HG02763 (cell line): ENCODE data around the gene SIRPB2.

ENCODE experiments used
- ATAC-seq: cut with Tn5 transposase; IDR thresholded peaks from one replicate; pipeline ENCODE4 v1.9.1; 2021; ENCODE audit warnings: mild to moderate bottlenecking, moderate library complexity; ENCODE audit not compliant: unreplicated experiment

The SIRPB2 gene

GRCh38 chr20:1443085-1443484 lies 48.1 kb downstream of the SIRPB2 start:
- no peak for ATAC-seq

GRCh38 chr20:1442304-1442703 lies 48.9 kb downstream of the SIRPB2 start:
- no peak for ATAC-seq

DNA sequence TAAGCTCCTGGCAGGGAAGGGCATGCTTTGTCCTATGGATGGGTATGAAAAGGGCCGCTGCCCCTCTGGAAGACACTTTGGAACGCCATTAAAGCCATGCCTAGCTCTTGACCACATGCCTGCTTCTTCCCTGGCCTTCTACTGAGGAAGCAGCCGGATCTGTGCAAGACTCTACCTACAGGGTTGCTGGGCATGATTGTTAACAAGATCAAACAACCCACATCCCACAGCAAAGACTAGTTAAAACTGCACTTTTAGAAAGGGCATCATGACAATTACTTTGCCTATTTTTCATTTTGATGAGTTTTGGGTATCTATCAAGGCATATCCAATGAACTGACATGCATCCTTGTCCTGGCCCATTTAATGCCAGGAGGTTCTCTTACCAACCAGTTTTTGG lies 50.1 kb downstream of the SIRPB2 start:
- ATAC-seq, result no peak

DNA sequence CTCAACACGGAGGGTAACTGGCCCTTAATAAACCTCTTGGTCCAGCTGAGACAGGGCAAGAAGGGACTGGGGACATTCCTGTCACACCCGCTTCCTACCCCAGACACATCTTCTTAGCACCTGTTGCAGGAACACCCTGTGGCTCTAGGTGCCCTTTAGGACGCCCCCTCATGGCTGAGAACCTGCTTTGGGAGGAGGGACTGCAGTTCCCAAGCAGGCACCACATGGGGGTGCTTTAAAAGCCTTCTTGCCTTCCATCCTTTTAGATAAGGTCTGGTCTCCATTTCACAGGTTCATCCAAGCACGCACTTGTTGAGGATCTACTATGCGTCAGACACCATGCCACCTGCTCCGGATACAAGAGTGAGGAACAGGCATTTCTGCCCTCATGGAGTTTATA lies 51.2 kb downstream of the SIRPB2 start:
- ATAC-seq, result no peak

DNA sequence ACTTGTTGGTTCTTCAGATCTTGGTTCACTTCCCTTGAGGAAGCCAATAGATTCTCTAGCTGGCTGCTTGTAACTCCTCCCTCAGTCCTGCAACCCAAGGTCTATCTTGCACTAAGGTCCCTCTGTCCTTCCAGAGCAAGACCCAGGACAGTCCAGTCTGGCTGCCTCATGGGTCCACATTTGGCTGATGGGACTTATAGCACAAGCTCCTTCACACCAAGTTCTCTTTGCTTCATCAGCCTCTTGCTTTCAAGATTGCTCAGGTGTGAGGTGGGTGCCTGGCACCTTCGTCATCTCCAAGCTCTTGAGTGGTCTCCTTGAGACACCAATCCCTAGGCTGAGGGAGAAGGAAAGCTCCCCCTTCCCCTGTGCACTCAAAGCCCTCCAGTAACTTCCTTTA lies 52.9 kb downstream of the SIRPB2 start:
- ATAC-seq, result no peak

DNA sequence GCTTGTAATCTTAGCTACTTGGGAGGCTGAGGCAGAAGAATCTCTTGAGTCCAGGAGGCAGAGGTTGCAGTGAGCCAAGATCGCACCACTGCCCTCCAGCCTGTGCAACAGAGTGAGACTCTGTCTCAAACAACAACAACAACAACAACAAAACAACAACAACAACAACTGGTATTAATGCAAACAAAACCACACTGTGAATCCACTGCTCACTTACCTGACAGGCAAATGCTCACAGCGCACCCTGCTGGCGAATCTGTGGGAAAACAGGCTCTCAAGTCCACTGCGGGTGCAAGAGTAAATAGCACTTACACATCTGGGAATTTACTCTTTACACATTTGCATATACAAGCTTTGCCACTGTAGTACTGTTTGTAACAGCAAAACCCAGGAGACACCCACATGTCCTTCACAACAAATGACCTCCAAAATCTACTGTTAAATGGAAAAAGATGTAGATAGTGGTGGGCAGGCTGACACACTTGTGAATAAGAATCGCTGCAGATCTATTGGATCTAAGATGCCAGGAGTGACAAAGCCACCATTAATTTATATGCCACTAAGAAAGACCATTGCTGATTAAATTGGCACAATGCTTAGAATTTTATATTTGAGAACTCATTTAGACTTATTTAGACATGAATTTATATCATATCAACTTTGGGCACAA lies 53.9 kb downstream of the SIRPB2 start:
- ATAC-seq, result peak; percentile 41

GRCh38 chr20:1436263-1436662 lies 55.0 kb downstream of the SIRPB2 start:
- no peak for ATAC-seq

DNA sequence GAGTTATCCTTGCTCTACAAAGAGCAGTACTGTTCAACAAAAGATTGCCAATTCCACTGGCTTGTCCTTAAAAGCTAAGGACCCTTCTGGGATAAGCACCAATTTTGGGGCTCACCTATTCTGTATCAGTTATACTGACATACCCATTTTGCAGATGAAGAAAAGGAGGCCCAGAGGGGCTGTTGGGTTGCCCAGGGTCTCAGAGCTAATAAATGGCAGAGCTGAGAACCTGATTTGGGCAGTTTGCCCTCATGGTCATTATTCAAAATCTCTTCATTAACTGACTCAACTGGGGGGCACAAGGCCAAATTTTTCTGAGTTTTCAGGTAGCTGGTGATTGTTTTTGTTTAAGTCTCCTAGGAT lies 55.9 kb downstream of the SIRPB2 start:
- no peak for ATAC-seq

DNA sequence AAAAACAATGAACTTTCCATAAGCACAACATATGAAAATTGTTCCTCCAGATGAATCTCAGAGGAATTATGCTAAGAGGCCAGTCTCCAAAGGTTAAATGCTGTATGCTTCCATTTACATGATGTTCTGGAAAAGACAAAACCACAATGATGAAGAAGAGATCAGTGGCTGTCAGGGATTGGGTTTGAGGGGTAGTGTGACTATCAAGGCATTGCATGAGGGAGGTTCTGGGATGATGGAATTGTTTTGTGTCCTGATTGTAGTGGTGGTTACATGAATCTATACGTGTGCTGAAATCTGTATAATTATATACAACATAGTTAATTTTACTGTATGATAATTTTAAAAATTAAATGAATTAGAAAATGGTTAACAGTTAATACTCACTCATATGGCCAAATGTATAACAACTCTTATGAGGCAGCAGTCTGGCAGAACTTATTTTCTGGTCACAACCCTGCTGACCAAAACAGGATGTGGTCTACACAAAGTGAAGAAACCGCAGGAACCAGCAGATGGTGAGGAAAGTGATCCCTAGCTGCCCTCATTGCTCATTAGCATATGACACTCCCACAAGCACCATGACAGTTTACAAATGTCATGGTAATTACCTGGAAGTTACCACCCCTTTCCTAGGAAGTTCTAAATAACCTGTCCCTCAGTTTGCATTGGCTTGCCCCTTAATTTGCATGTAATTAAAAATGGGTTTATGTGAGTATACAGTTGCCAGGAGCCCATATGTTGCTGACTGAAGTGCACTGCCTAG lies 56.5 kb downstream of the SIRPB2 start:
- peak; percentile 88 for ATAC-seq

GRCh38 chr20:1431158-1431557 lies 60.1 kb downstream of the SIRPB2 start:
- ATAC-seq, result no peak

GRCh38 chr20:1430004-1430451 lies 61.2 kb downstream of the SIRPB2 start:
- no peak for ATAC-seq

DNA sequence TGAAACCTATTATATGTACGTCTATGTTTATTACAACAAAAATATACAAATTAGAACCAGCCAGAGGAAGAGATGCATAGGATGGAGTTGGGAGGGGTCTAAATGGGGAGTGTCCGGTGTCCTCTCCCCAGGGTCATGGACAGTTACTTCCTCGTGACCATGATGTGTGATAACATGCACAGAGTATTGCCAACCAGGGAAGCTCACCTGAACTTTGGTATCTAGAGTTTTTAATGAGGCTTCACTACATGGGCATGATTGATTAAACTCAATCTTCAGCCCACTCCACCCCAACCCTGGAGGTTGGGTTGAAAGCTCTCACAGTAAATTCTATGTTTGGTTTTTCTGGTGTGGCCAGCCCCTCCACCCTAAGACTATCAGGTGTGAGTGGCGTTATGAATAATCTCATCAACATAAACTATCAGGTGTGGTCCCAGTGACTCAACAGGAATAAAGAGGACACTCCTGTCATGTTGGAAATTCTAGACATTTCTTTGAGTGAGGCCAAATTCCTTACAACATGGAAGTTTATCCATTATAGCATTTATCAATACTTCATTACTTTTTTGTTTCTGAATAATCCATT lies 62.0 kb downstream of the SIRPB2 start:
- ATAC-seq, result no peak

DNA sequence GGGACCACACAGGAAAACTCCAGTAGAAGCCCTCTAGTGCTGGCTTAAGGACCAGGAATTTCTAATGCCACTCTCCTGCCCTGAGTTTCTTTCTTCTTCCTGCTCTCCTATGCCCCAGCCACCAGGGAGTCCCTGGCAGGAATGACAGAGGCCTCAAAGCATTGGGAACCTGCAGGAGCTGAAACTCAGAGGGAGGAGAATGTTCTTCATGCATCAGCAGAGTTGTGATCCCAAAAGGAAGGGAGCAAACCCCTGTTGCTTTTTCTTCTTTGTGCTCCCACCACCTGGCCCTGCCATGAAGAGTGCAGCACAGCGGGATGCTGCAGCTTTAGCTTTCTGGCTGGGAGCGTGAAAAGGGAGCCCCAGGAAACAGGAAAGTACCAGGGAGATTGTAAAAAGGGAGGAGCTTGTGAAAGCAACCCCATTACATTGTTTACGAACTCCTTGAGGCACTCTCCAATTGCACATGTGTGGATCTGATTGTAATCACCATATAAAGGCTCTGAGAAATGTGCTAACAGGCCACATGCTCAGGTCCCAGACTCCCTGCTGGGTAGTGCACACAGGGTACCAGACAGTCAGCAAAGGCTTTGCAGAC lies 63.7 kb downstream of the SIRPB2 start:
- no peak for ATAC-seq

DNA sequence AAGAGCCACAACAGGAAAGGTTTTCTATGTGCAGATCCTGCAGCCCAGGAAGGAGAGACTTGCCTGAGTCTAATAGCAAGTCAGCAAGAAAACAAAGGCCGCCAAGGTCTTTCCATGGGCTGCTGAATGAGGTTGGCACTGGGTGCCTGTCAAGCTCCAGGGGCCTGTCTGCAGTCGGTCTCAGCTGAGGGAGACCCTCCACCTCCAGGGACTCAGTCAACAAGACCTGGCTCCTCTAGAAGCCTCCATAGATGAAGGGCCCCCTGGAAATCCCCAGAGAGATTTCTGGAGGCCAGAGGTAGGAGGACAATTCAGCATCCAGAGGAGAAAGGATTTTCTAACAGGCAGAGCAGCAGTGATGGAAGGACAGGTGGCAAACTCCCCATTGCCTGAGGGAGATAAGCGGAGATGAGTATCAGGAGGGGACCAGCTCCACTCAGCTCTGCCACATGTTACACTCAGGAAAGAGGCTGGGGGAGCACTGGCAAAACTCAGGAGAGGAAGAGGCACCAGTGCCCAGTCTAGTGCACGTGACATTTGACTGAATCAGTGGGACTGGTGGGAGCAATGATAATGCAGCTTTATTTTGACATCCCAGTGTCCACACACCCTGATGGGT lies 64.9 kb downstream of the SIRPB2 start:
- ATAC-seq, result no peak
